GM19452 (cell line): ENCODE measurements around the gene RFX4.
"Not testable (repeated sequence)": the region's sequence is repeated elsewhere in the genome, so short reads cannot be mapped to it uniquely, and the experiment has no call there.

Source experiments
- ATAC-seq: cut with Tn5 transposase; IDR thresholded peaks from one replicate; pipeline ENCODE4 v1.9.1; 2021; ENCODE audit not compliant: unreplicated experiment

Gene RFX4

DNA sequence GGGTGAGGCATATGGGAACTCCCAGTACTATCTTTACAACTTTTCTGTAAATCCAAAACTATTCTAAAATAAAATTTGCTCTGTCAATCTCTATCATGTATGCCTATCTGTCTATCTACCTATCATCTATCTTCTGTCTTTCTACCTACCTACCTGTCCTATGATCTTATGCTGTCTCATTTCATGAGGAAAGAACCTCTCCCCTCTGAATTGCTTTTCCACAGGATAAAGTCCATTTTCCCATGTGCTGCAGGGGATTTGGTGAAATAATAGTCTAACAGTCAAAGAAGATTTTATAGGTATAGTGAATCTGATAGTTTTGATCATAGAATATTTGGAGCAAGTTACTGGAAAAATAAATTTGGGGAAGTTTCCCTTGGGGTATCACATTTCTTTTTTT lies 104.9 kb downstream of the RFX4 start:
- no peak for ATAC-seq

GRCh38 chr12:106690569-106691305 lies 107.9 kb downstream of the RFX4 start:
- ATAC-seq: no peak

GRCh38 chr12:106692033-106692432 lies 109.2 kb downstream of the RFX4 start:
- not testable (repeated sequence) for ATAC-seq

DNA sequence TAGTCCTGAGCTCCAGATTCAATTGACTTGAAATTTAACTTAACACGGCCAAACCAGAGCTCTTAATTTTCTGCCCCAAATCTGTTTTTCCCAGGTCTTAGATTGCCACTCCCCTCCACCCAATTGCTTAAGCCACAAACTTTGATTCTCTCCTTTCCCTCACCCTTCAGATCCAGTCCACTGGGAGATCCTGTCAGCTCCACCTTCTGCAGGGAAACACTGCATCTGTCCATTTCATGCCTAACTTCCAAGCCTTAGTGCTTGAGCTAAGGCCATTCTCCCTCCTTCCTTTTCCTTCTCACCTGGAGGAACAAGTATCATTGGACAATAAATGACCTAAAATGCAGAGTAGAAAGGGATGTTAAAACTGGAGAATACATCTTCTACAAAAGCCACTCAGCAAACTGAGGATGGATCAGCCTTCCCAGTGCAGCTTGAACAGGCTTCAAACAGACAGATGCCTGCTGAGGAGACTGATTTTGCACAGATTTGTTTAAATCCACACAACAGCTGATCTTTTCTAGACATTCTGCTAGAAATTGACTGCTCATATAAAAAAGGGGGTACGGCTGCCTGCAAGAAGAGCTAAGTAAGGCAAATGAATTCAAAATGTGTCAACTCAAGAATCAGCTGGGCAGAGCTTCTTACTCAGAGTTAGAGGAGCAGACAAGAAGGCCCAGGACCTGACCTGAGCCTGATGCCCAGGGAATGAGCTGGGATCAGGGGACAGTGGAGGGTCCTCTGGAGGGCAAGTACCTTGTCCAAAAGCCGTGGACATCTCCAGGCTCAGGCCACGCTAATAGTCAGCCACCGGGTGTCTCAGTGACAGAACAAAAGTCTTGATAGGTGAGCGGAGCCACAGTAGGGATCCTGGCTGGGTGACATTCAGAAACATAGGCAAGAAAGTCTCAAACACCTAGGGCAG lies 110.4 kb downstream of the RFX4 start:
- ATAC-seq: no peak

- ATAC-seq: no peak
These were observed 113.3 kb downstream of the RFX4 start for GRCh38 chr12:106696071-106696470.

- no peak for ATAC-seq
These were observed 114.0 kb downstream of the RFX4 start for GRCh38 chr12:106696681-106697417.

GRCh38 chr12:106704081-106704480 lies 121.3 kb downstream of the RFX4 start:
- ATAC-seq: no peak

DNA sequence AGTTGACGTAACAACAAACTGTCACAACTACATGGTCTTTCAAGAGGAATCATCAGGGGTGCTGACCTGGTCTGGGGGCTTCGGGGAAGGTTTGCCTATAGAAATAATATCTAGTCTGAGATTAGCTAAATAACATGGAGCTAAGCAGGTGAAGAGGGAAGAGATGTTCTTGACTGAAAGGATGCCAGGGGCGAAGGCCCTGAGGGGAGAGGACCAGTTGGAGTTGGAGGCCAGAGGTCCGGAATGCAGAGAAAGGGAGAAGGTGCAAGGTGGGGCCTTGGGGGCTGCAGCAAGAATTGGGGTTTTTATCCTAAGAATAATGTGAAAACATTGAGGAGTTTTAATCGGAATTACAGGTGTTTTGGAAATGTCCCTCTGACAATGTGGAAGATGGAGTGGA lies 123.2 kb downstream of the RFX4 start:
- ATAC-seq: no peak

GRCh38 chr12:106709068-106709511 lies 126.3 kb downstream of the RFX4 start:
- no peak for ATAC-seq

DNA sequence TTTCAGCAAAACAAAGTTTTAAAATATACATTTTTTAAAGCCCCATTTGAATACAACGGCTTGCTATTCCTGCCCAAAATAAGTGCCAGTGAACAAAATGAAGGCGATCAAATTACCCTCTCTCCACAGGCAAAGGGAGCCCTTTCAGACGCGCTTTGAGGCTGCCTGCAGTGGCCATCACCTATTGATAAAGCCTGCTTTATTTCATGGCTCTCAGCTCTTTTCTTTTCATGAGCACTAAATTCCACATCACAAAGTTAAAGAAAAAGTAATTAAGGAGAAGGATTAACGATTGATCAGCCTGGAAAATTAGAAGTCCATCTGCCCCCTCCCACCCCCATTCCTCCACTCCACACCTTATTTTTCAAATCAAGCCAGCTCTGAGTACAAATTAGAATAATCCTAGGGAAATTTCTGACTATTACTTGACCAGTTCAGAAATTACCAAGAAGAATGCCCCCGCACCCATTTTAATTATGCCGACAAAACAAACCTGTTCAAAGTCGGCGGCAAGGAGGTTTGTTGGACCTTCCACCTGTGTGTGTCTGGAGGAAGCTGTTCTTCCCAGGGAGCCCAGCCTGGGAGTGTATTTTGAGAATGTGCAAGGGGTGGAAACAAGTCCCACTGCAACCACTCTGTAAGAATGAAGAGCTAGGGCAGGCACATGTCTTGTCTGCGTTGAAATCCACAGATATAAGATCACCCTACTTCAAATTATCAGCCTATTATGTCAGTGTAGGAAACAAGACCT lies 127.5 kb downstream of the RFX4 start:
- no peak for ATAC-seq

DNA sequence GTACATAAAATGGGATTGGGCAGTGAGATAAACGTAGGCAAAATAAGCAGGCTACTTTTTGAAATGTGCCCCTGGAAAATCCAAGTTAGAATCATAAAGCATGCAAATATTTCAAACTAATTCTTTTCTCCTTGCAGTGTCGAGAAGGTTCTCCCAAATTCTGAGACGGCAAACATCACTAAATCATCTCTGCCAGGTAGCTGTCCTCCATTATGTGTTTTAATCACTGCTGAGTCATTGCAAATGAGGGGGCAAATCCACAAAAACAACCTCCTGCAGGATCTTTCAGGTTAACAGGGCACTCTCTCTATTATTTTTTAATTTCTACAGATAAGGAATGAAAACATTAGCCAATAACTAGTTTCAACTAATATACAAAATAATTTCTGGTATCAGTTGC lies 128.5 kb downstream of the RFX4 start:
- ATAC-seq: no peak

DNA sequence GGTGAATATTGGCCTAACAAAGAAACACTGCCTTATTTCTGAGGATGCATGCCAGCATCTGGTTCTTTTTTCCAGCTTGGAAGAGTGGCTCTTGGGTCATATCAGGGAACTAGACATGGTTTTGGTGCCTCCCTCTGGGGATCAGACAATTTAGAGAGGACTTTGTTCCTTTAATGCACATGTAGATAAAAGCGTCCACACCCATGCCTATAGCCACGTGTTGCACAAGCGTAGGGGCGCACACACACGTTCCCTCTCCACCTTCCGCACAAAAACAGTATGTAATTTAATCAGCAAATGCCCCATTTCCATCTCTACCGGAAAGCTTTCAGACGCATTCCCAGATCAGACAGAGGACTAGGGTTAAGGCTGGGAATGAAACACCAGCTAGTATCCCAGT lies 130.0 kb downstream of the RFX4 start:
- ATAC-seq: no peak

- no peak for ATAC-seq
These were observed 132.1 kb downstream of the RFX4 start for GRCh38 chr12:106714926-106715325.

DNA sequence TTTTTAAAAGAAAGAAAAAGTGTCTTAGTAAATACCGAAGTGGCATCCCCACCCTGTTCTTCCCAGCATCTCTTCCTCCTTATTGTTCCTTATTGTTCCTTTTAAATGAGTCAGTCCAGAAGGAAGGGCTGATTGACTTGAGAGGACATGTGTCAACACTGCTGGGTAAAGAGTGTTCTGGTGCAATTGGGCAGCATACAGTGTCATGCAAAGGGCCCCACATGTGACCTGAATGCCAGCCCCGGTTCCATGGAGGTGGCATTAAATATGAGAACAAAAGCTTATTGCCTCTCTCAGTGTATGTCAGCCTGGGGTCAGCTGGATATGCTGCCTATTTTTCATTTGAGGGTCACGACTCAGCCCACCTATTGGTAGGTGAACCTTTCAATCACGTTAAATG lies 132.8 kb downstream of the RFX4 start:
- ATAC-seq: no peak

GRCh38 chr12:106717673-106718072 lies 134.9 kb downstream of the RFX4 start:
- ATAC-seq: no peak

- no peak for ATAC-seq
These were observed 137.1 kb downstream of the RFX4 start for GRCh38 chr12:106719879-106720278.

GRCh38 chr12:106720696-106721095 lies 137.9 kb downstream of the RFX4 start:
- no peak for ATAC-seq

DNA sequence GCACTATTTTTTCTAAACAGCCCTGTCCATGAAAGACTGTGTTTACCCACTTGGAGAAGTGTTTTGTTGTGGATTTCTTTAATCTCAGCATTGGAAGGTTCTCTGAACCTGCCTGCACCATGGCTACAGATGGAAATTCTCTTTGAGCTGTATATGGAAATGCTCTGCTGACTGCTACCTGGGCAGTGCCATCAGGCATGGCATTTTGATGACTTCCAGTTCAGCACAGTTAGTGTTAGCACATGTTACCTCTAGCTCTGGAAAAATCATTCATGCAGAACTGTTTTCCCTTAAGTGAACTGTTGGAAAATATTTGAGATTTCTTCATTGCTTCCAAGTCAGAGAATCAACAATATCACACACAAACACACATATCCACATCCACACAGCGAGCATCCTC lies 139.1 kb downstream of the RFX4 start:
- no peak for ATAC-seq

DNA sequence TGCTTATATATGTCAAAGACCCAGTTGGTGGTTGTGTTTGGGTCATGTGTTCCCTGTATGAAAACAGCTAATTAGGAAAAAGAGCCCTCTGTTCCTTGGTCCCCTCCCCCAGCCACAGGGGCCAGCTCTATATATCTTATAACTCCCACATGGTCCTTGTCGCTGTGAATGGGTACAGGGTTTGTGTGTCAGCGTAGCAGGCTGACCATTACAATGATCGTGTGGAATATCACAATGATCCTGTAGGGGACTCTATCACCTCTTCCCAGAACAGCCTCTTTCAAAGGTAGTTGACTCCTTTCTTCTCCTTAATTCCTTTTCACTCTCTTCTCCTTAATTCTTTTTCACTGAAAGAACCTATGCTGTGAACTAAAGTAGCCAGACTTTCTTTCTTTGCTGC lies 140.0 kb downstream of the RFX4 start:
- ATAC-seq: no peak

DNA sequence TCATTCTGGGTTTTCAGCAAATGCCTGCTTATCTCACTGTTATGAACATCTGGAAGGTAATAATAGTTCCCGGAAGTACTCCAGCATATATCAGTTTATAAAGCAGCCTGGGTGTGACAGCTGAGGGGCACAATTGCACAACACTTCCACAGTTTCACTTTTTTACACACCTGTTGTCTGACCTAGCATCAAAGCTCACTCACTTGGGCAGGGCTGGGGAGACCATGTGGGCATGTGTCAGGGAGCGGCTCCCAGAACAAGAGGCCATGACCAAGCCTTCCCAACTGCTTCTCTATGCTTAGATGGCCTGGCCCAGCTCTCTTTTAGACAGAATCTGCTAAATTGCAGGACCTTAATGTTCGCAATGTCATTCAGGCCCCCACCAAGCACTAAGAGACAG lies 140.6 kb downstream of the RFX4 start:
- no peak for ATAC-seq

- no peak for ATAC-seq
These were observed 141.3 kb downstream of the RFX4 start for GRCh38 chr12:106724116-106724515.
